Smooth muscle cell of the brain vasculature (primary cell): Measurements from ENCODE around the gene AOAH.

Experiments used
- DNase-seq: peaks from one replicate; pipeline ENCODE4 v3.0.0-alpha.2; 2012; ENCODE audit warnings: low read depth, low spot score

AOAH gene

GRCh38 chr7:36601601-36602000, 122.7 kb downstream of the AOAH start:
- DNase-seq = no peak

DNA sequence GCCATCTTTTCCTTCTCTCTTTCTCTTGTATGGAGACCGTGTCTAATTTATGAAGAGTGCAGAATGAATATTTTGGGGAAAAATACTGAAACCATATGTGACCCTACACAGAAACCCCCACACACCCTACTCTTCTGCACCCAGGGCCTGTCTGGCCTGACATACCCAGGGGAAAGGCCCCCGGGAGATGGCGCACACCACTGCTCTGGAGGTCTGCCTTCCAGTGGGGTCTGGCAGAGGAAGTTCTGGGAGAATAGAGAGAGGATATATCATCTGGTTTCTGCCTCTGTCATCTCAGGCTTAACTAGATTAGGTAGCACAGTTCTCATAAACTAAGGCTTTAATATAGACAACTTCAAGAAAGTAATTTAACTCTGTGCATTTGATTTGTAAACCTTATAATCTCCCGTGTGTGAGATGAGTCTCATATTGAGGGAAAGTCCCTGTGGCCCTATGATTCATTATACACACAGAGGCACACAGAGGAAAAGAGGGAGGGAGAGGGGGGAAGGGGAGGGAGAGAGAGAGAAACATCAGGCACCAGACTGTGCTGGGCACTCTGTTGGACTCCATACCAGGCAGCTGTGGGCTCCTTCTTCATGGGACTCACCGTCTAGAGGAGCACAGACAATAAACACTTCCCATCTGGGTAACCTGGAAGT, 123.3 kb downstream of the AOAH start:
- DNase-seq = no peak

DNA sequence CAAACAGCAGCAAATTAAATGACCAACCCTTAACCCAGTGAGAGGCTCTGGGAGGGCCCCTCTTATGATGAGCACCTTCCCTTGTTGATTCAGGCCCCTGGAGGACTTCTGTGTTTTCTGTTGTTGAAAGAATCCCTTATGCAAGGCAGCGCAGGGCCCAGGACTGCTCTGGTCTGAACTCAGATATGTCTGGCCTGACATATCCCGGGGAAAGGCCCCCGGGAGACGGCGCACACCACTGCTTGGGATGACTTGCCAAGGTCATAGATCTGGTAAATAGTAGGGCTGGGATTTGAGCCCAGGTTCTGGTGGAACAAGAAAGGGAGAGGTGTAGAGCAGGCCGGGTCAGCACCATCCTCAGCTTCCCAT, 124.0 kb downstream of the AOAH start:
- DNase-seq = no peak

DNA sequence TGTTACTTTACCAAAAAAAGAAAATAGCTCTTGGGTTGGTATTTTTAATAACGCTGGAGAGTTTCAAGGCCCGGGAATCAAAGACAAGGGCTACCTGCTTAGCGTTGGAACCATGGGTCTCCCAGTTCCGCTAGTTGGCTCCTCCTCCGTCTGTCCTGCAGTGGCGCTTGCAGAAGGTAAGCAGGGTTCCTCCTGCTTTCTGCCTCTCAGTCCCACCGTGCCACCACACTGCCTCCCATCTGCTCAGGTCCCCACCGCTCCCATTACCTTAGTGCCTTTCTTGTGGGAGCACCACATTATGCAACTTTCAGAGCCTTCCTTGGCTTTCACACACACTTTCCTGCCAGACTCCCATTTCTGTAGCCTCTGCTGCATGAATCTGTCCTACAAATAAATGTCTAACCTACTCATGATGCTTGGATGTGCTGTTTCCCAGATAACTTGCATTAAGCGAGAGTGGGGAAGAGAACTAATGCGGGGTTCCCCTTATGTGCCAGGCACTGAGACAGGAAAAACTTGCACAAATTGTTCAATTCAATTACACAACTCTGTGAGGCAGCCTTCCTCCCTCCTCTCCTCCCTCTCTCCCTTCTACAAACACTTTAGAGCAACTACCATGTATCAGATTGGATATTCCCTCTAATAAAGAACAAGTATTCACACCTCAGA, 124.5 kb downstream of the AOAH start:
- no peak for DNase-seq

GRCh38 chr7:36598054-36598674, 126.1 kb downstream of the AOAH start:
- no peak for DNase-seq

GRCh38 chr7:36597090-36597773, 127.1 kb downstream of the AOAH start:
- DNase-seq = no peak

GRCh38 chr7:36594445-36594844, 129.8 kb downstream of the AOAH start:
- DNase-seq = no peak

DNA sequence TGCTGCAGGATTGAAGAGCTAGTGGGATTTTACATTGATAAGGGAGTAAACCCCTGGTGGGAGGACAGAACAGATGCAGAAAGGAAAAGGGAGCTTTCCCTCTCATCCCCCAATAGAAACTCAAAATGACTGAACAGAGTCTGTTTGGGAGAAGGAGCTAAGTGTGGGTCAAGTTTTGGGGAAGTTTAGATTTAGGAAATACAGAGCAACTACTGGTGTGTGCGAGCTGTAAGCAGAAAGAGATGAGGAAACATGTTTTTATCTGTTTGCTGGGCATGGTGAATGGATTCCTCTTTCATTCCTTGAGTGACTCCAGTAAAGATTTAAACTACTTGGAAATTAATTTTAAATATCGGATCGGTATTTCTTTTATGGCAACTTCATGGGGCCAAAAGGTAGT, 132.7 kb downstream of the AOAH start:
- no peak for DNase-seq

DNA sequence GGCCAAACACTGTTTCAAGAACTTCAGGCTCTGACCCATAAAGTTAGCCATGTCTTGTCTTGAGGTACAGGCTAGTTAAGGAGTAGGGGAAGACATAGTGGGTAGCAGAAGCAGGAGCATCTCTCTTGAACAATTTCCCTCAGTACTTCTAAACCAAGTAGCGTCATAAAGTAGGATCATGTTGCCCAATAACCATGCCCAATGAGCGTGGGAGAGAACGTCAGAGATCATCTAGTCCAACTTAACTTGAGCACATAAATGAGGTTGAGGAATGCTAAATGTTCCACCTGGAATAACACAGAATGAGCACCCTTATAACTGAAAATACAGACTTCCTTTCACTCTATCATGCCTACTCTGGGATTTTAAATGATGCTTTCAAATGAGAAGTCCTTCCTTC, 134.9 kb downstream of the AOAH start:
- no peak for DNase-seq

GRCh38 chr7:36583318-36583717, 141.0 kb downstream of the AOAH start:
- no peak for DNase-seq

- no peak for DNase-seq
Measured at GRCh38 chr7:36575832-36576231, 148.5 kb downstream of the AOAH start.

DNA sequence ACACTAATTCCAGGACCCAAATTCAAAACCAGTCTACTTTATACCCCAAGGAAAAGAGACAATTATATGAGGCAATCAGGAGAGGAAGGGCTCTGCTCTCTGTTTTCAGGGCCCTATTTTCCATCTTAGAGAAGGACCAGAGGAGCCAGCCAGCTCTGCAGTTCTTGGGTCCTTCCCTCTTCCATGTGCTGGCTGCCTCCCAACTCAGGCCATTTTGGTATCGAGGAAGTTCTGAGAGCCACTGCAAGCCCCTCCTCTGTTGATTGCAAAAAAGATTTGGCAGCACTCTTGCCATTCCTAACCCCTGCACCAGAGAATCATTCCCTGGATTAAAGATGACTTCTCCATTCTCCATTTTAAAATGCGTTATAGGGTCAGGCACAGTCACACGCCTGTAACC, 151.2 kb downstream of the AOAH start:
- no peak for DNase-seq

DNA sequence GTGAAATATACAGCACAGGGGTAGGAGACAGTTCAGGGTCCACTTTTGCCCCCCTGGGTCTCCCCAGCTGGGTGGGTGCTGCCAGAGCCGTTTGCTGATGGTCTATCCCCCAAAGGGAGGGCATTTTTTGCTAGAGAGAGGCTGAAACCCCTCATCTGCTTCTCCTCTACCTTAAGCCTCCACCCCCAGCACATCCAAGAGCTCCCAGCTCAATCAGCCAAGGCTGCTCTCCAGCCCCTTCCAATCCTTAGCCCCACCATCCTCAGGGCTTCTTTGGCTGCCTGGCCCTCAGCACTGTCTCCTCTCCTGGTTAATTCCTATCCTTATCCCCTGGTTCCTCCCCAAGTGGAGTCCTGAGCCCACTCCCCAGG, 153.1 kb downstream of the AOAH start:
- DNase-seq = no peak

- DNase-seq = no peak
Measured at GRCh38 chr7:36570528-36571189, 153.6 kb downstream of the AOAH start.

GRCh38 chr7:36568452-36568849, 155.8 kb downstream of the AOAH start:
- DNase-seq = no peak

GRCh38 chr7:36567699-36568451, 156.4 kb downstream of the AOAH start:
- no peak for DNase-seq

GRCh38 chr7:36565792-36566356, 158.4 kb downstream of the AOAH start:
- DNase-seq = no peak

DNA sequence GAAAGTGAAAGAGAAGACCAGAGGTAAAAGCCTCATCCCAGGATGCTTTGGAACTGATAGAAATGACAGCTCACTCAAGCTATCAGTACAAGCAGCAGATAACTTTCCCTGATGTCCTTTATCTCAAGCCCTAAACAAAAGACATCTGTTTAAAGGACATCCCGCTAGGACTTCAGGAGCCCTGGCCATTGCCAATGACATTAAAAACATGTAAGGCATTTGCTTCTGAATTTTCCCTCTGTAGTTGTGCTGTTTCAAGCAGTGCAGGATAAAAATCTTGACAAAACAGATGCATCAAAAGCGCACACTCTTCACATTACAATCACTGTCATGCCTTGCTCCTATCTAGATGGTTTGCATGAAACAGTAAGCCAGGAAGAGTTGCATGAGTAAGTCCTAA, 159.8 kb downstream of the AOAH start:
- DNase-seq = no peak

- no peak for DNase-seq
Measured at GRCh38 chr7:36563706-36564327, 160.5 kb downstream of the AOAH start.

- DNase-seq = no peak
Measured at GRCh38 chr7:36562121-36562520, 162.2 kb downstream of the AOAH start.

DNA sequence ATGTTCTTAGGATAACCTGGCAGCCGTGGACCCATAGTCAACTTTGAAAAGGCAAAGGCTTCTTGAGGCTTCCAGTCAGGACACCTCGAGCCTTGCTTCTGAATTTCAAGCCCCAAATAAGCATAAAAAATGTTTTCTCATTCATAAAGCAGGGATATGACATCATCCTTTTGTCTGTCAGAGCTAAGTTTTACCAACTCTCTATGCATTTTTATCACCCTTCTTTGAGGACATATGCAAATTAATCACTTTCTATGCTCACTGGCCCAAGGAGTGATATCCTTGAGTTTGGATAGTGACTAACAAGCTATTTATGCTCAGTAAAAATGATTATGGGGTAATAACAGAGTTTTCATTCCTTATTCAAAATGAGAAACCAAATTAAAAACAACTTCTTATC, 175.3 kb downstream of the AOAH start:
- DNase-seq = no peak
